UCSD-AML1 (cell line): ENCODE results near the gene RGS17.
"Not testable (repeated sequence)": the region's sequence is repeated elsewhere in the genome, so short reads cannot be mapped to it uniquely, and the experiment has no call there.

Experiments
- DNase-seq: peaks from one replicate; lab custom pipeline; 2025; ENCODE audit not compliant: unreplicated experiment; lab: John Stamatoyannopoulos, UW

The RGS17 gene

GRCh38 chr6:153125032-153125431, 6.0 kb downstream of the RGS17 start:
- DNase-seq, result no peak

- no peak for DNase-seq
Observed at GRCh38 chr6:153123801-153124200, 7.3 kb downstream of the RGS17 start.

GRCh38 chr6:153121311-153121710, 9.8 kb downstream of the RGS17 start:
- no peak for DNase-seq

GRCh38 chr6:153117986-153118879, 12.8 kb downstream of the RGS17 start:
- DNase-seq, result no peak

- not testable (repeated sequence) for DNase-seq
Observed at GRCh38 chr6:153111082-153111481, 20.0 kb downstream of the RGS17 start.

GRCh38 chr6:153110612-153111011, 20.5 kb downstream of the RGS17 start:
- DNase-seq, result not testable (repeated sequence)

- DNase-seq, result no peak
Observed at GRCh38 chr6:153108315-153108714, 22.8 kb downstream of the RGS17 start.

- no peak for DNase-seq
Observed at GRCh38 chr6:153106021-153106420, 25.1 kb downstream of the RGS17 start.

- no peak for DNase-seq
Observed at GRCh38 chr6:153104220-153104619, 26.9 kb downstream of the RGS17 start.

- DNase-seq, result no peak
Observed at GRCh38 chr6:153103319-153103655, 27.8 kb downstream of the RGS17 start.

- no peak for DNase-seq
Observed at GRCh38 chr6:153102605-153103318, 28.3 kb downstream of the RGS17 start.

GRCh38 chr6:153101461-153101860, 29.6 kb downstream of the RGS17 start:
- no peak for DNase-seq

GRCh38 chr6:153099636-153100035, 31.4 kb downstream of the RGS17 start:
- DNase-seq, result no peak

- DNase-seq, result no peak
Observed at GRCh38 chr6:153096792-153097191, 34.3 kb downstream of the RGS17 start.

- DNase-seq, result no peak
Observed at GRCh38 chr6:153096031-153096430, 35.1 kb downstream of the RGS17 start.

GRCh38 chr6:153092082-153093013, 38.7 kb downstream of the RGS17 start:
- no peak for DNase-seq

GRCh38 chr6:153090241-153090930, 40.7 kb downstream of the RGS17 start:
- DNase-seq, result no peak

GRCh38 chr6:153088796-153089195, 42.3 kb downstream of the RGS17 start:
- no peak for DNase-seq

- DNase-seq, result no peak
Observed at GRCh38 chr6:153087436-153087835, 43.6 kb downstream of the RGS17 start.

GRCh38 chr6:153086225-153086990, 44.7 kb downstream of the RGS17 start:
- DNase-seq, result no peak
